ENCODE results near the gene UCP3. TPM values are rescaled to one million over a fixed set of nuclear protein-coding genes. Genes with fewer than 3 reads are reported as not detected.

Gene UCP3
- polyA plus RNA-seq, 1 experiment = 0.77 TPM

DNA sequence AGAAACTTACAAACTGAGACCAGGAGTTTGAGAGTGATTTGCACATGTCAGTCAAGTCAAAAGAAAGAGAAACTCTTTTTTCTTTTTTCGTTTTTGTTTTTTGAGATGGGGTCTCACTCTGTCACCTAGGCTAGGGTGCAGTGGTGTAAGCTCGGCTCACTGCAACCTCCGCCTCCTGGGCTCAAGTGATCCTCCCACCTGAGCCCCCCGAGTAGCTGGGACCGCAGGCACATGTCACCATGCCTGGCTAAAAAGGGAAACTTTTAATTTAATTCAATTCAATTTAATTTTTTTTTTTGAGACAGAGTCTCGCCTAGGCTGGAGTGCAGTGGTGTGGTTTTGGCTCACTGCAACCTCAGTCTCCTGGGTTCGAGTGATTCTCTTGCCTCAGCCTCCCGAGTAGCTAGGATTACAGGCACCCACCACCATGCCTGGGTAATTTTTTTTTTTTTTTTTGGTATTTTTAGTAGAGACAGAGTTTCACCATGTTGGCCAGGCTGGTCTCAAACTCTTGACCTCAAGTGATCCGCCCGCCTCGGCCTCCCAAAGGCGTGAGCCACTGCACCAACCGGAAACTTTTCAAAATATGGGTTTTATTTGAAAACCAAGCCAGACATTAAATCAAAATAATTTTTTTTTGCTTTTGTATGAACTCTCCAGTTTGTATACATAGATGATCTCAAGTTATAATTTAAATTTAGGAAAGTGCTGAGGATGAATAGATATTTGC is 9.9 kb downstream of the UCP3 start:
- Histone ChIP-seq H3K36me3 (ENCODE audit: control insufficient read depth, insufficient read depth, low read length) (peaks cover 2% of the 10 kb centered on the region; the same call in 1 of the 2 replicates), H3K4me3 (ENCODE audit: low read depth, low read length) (no peak overlapping the region), H3K27me3 (ENCODE audit: control insufficient read depth, insufficient read depth, low read length) (no peaks in the 10 kb centered on the region)
- ChIA-PET CTCF (interaction anchor here (0.6 kb wide), 1 partner anchor 883 kb away, joined by 3 read pairs; no protein-coding TSS in a partner anchor), POLR2A (no interaction called here)
- no peak for TF ChIP-seq CTCF (IDR thresholded peaks at IDR 0.05; ENCODE audit: insufficient read depth, low read depth, low read length)
- DNase-seq (ENCODE audit: low read depth) = no peak

DNA sequence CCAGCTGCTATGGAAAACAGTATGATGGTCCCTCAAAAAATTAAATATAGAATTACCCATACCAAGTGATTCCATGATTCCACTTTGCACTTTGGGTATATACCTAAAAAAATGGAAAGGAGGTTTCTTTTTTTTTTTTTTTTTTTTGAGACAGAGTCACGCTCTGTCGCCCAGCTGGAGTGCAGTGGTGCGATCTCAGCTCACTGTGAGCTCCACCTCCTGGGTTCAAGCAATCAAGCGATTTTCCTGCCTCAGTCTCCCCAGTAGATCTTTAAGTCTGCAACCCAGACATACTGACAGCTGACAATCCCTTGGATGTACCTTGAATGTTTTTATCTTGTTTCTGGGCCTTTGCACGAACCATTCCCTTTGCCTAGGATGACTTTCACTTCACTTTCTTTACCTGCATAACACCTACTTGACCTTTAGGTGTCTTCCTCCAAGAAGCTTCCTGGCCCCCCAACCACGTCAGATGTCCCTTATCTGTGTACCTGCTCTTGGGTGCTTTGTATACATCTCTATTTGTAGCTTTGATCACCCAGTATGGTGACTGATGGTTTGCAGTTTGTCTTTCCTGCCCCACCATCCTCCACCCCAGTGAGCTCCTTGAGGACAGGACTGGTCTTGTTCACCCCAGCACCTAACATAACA is 11.6 kb downstream of the UCP3 start:
- Histone ChIP-seq H3K4me3 (ENCODE audit: low read depth, low read length) (no peak overlapping the region), H3K27me3 (ENCODE audit: control insufficient read depth, insufficient read depth, low read length) (no peaks in the 10 kb centered on the region), H3K36me3 (ENCODE audit: control insufficient read depth, insufficient read depth, low read length) (no peaks in the 10 kb centered on the region)
- no peak for DNase-seq (ENCODE audit: low read depth)
- ChIA-PET CTCF (interaction anchor here (0.9 kb wide), 1 partner anchor 456 kb away, joined by 3 read pairs; no protein-coding TSS in a partner anchor), POLR2A (no interaction called here)
- TF ChIP-seq CTCF (IDR thresholded peaks at IDR 0.05; ENCODE audit: insufficient read depth, low read depth, low read length) = no peak

- no peak overlapping the region for H3K4me3 ChIP-seq (ENCODE audit: low read depth, low read length)
- DNase-seq (ENCODE audit: low read depth) = no peak
- no peaks in the 10 kb centered on the region for H3K27me3 ChIP-seq (ENCODE audit: control insufficient read depth, insufficient read depth, low read length)
- H3K36me3 ChIP-seq (ENCODE audit: control insufficient read depth, insufficient read depth, low read length) = no peaks in the 10 kb centered on the region
- ChIA-PET CTCF (no interaction called here), POLR2A (no interaction called here)
- TF ChIP-seq CTCF (IDR thresholded peaks at IDR 0.05; ENCODE audit: insufficient read depth, low read depth, low read length) = no peak
Observed at GRCh38 chr11:73996161-73996747, 12.6 kb downstream of the UCP3 start.

DNA sequence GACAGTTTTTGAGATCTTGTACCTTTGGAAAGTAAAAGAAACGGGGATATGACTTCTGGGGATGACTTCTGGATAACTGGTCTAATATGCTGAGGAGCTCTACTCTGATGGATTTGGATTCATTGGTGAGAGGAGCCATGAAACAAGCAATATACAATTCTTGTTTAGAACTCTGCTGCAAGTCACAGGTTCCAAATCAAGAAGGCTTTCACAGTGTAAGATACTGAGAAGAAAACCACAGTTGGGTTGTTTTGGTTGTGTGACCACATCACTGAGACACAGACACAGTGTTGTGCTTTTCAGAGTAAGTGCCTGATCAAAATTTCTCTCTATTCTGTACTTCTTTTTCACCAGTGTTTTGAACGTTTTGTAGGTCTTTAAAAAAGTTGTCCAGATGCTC is 13.2 kb downstream of the UCP3 start:
- TF ChIP-seq CTCF (IDR thresholded peaks at IDR 0.05; ENCODE audit: insufficient read depth, low read depth, low read length) = no peak
- no peaks in the 10 kb centered on the region for H3K27me3 ChIP-seq (ENCODE audit: control insufficient read depth, insufficient read depth, low read length)
- ChIA-PET POLR2A (no interaction called here), CTCF (no interaction called here)
- DNase-seq (ENCODE audit: low read depth) = no peak
- no peaks in the 10 kb centered on the region for H3K36me3 ChIP-seq (ENCODE audit: control insufficient read depth, insufficient read depth, low read length)
- H3K4me3 ChIP-seq (ENCODE audit: low read depth, low read length) = no peak overlapping the region

DNA sequence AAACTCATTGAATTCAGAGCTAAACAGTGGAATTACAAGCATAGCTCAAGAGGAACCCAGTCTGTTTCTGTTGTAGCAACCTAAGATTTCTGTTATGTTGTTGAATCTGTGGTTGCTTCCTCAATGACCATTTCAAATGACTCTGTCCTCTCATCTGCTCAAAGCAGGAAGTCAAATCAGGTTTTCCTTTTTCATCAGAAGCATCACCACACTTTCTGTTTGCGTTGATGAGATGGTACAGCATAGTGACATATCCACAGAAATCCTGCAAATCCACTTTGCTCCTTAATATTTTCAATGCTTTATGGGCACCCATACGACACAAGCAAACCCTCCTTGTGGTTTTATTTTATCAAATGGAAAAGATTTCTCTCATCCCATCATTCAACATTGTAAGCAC is 13.6 kb downstream of the UCP3 start:
- no peaks in the 10 kb centered on the region for H3K27me3 ChIP-seq (ENCODE audit: control insufficient read depth, insufficient read depth, low read length)
- ChIA-PET POLR2A (no interaction called here), CTCF (interaction anchor here (1.1 kb wide), 1 partner anchor 20 kb away, joined by 4 read pairs; no protein-coding TSS in a partner anchor)
- no peak for DNase-seq (ENCODE audit: low read depth)
- TF ChIP-seq CTCF (IDR thresholded peaks at IDR 0.05; ENCODE audit: insufficient read depth, low read depth, low read length) = no peak
- H3K36me3 ChIP-seq (ENCODE audit: control insufficient read depth, insufficient read depth, low read length) = no peaks in the 10 kb centered on the region
- no peak overlapping the region for H3K4me3 ChIP-seq (ENCODE audit: low read depth, low read length)
